Lower leg skin (tissue), 4 donors: ENCODE measurements around the gene SLC39A11. TPM values are rescaled to one million over a fixed set of nuclear protein-coding genes. Genes with fewer than 3 reads are reported as not detected.
"Not testable (repeated sequence)": the region's sequence is repeated elsewhere in the genome, so short reads cannot be mapped to it uniquely, and the experiment has no call there.

Source experiments
- DNase-seq, 2 donors: peaks; one replicate each; pipeline ENCODE4 v3.0.0-alpha.2; 2019; ENCODE audit warnings: low spot score in 2 of 2
- H3K4me3 ChIP-seq: fragments of 200-600 bp; sonication (generic); 2 replicates; pipeline ENCODE4 v1.5.1; 2017; ENCODE audit warnings: mild to moderate bottlenecking, low read depth; ENCODE audit not compliant: poor library complexity, severe bottlenecking
- CTCF ChIP-seq, 3 donors: fragments of 450-650 bp; IDR thresholded peaks; one replicate each; pipeline ENCODE4 v1.5.1; 2016; ENCODE audit warnings: antibody characterized with exemption in 3 of 3, mild to moderate bottlenecking in 3 of 3, moderate library complexity in 2 of 3
- POLR2A ChIP-seq, 2 donors: fragments of 450-650 bp; IDR thresholded peaks; one replicate each; pipeline ENCODE4 v1.6.1; 2016 to 2017; ENCODE audit warnings: antibody characterized with exemption in 2 of 2, mild to moderate bottlenecking in 1 of 2, moderate library complexity in 1 of 2
- WGBS, 2 donors: methylation state at CpG; one replicate each; pipeline ENCODE4 v1.1.5; 2018; 5-methylcytosine and 5-hydroxymethylcytosine counted together
- intact Hi-C: fragments of 100-400 bp; cut with DNase I; formaldehyde crosslinking; loops from one replicate; pipeline ENCODE4 v1.15.0; 2023; ENCODE audit warnings: low total_unique reads
- total RNA-seq, 4 donors: library from RNA; depleted of rRNA; stranded (reverse); fragments of >200 nt; gene quantifications; one replicate each; pipeline ENCODE4 v1.1.0, GENCODE V29; 2016

The SLC39A11 gene
- total RNA-seq, 4 donors from 2014 or later = 41.6 to 59.0 (median 47.1) TPM

- intact Hi-C loops = no loop called here
- no peak for DNase-seq
- 54 to 68% methylated on average over 1 of the region's 1 CpG for WGBS, 2 donors
- no peak overlapping the region for H3K4me3 ChIP-seq
- TF ChIP-seq CTCF (IDR thresholded peaks at IDR 0.05) (no peak), POLR2A (IDR thresholded peaks at IDR 0.05) (no peak)
Measured at GRCh38 chr17:72998343-72998742, 94.1 kb downstream of the SLC39A11 start.

GRCh38 chr17:72997559-72997958 is 94.9 kb downstream of the SLC39A11 start:
- TF ChIP-seq CTCF (IDR thresholded peaks at IDR 0.05) (no peak), POLR2A (IDR thresholded peaks at IDR 0.05) (no peak)
- H3K4me3 ChIP-seq = no peak overlapping the region
- WGBS, 2 donors = 85 to 89% methylated on average over 6 of the region's 6 CpGs
- intact Hi-C loops = no loop called here
- DNase-seq = no peak

- TF ChIP-seq CTCF (IDR thresholded peaks at IDR 0.05) (no peak), POLR2A (IDR thresholded peaks at IDR 0.05) (no peak)
- intact Hi-C loops = no loop called here
- no peak overlapping the region for H3K4me3 ChIP-seq
- DNase-seq = no peak
- WGBS, 2 donors = 91 to 92% methylated on average over 4 of the region's 4 CpGs
Measured at GRCh38 chr17:72996791-72997190, 95.7 kb downstream of the SLC39A11 start.

GRCh38 chr17:72995008-72995656 is 97.4 kb downstream of the SLC39A11 start:
- H3K4me3 ChIP-seq = no peak overlapping the region
- no peak for DNase-seq
- WGBS, 2 donors = 97 to 100% methylated on average over 1 of the region's 1 CpG
- intact Hi-C loops = no loop called here
- TF ChIP-seq POLR2A (IDR thresholded peaks at IDR 0.05) (no peak), CTCF (IDR thresholded peaks at IDR 0.05) (no peak)

- intact Hi-C loops, H3K4me3 ChIP-seq, DNase-seq: not testable (repeated sequence)
- WGBS, 2 donors = 40 to 59% methylated on average over 6 of the region's 6 CpGs
Measured at GRCh38 chr17:72992783-72993467, 99.6 kb downstream of the SLC39A11 start.

GRCh38 chr17:72991651-72992050 is 100.8 kb downstream of the SLC39A11 start:
- TF ChIP-seq POLR2A (IDR thresholded peaks at IDR 0.05) (no peak), CTCF (IDR thresholded peaks at IDR 0.05) (no peak)
- H3K4me3 ChIP-seq = no peak overlapping the region
- DNase-seq = no peak
- WGBS, 2 donors = 98 to 100% methylated on average over 2 of the region's 2 CpGs
- intact Hi-C loops = no loop called here
